ENCODE results near the gene SGMS1. TPM values are rescaled to one million over a fixed set of nuclear protein-coding genes. Genes with fewer than 3 reads are reported as not detected.
A peak's percentile ranks its signal among the peaks of the same experiment; 100 is the strongest.
"Not testable (repeated sequence)": the region's sequence is repeated elsewhere in the genome, so short reads cannot be mapped to it uniquely, and the experiment has no call there.

The SGMS1 gene
- total RNA-seq, 1 donor from 2014 or later, result 50.8 TPM

- DNase-seq (ENCODE audit: low read depth in 2 of 2), result no peak
These were observed 197.3 kb downstream of the SGMS1 start for GRCh38 chr10:50426485-50426884.

GRCh38 chr10:50425215-50425614, 198.5 kb downstream of the SGMS1 start:
- DNase-seq (ENCODE audit: low read depth in 2 of 2), result not testable (repeated sequence)

GRCh38 chr10:50423448-50423847, 200.3 kb downstream of the SGMS1 start:
- no peak for DNase-seq (ENCODE audit: low read depth in 2 of 2)

- peak in 1 of 2 donors; percentile 31 for DNase-seq (ENCODE audit: low read depth in 2 of 2)
These were observed 201.5 kb downstream of the SGMS1 start for GRCh38 chr10:50422259-50422658.

GRCh38 chr10:50421026-50421719, 202.6 kb downstream of the SGMS1 start:
- peak in 1 of 2 donors; percentile 46 for DNase-seq (ENCODE audit: low read depth in 2 of 2)

- no peak for DNase-seq (ENCODE audit: low read depth in 2 of 2)
These were observed 203.6 kb downstream of the SGMS1 start for GRCh38 chr10:50420196-50420595.

- DNase-seq (ENCODE audit: low read depth in 2 of 2), result no peak
These were observed 204.0 kb downstream of the SGMS1 start for GRCh38 chr10:50419756-50420155.

- DNase-seq (ENCODE audit: low read depth in 2 of 2), result no peak
These were observed 204.7 kb downstream of the SGMS1 start for GRCh38 chr10:50419091-50419490.

GRCh38 chr10:50417886-50418830, 205.6 kb downstream of the SGMS1 start:
- peak in 1 of 2 donors; percentile 81 for DNase-seq (ENCODE audit: low read depth in 2 of 2)

GRCh38 chr10:50417486-50417885, 206.3 kb downstream of the SGMS1 start:
- DNase-seq (ENCODE audit: low read depth in 2 of 2), result peak in 1 of 2 donors; percentile 29

- no peak for DNase-seq (ENCODE audit: low read depth in 2 of 2)
These were observed 206.9 kb downstream of the SGMS1 start for GRCh38 chr10:50416881-50417280.

- peak in 1 of 2 donors; percentile 35 for DNase-seq (ENCODE audit: low read depth in 2 of 2)
These were observed 207.5 kb downstream of the SGMS1 start for GRCh38 chr10:50416181-50416824.

- DNase-seq (ENCODE audit: low read depth in 2 of 2), result no peak
These were observed 208.5 kb downstream of the SGMS1 start for GRCh38 chr10:50415292-50415691.

GRCh38 chr10:50410066-50410811, 213.5 kb downstream of the SGMS1 start:
- no peak for DNase-seq (ENCODE audit: low read depth in 2 of 2)

GRCh38 chr10:50407076-50407801, 216.5 kb downstream of the SGMS1 start:
- no peak for DNase-seq (ENCODE audit: low read depth in 2 of 2)

GRCh38 chr10:50406457-50407070, 217.2 kb downstream of the SGMS1 start:
- no peak for DNase-seq (ENCODE audit: low read depth in 2 of 2)

GRCh38 chr10:50405723-50406122, 218.0 kb downstream of the SGMS1 start:
- DNase-seq (ENCODE audit: low read depth in 2 of 2), result no peak

GRCh38 chr10:50404021-50404773, 219.6 kb downstream of the SGMS1 start:
- DNase-seq (ENCODE audit: low read depth in 2 of 2), result no peak

GRCh38 chr10:50403074-50403473, 220.7 kb downstream of the SGMS1 start:
- no peak for DNase-seq (ENCODE audit: low read depth in 2 of 2)
